GM19372 (cell line): ENCODE results near the gene OR10V1.

Source experiments
- ATAC-seq: cut with Tn5 transposase; IDR thresholded peaks from one replicate; pipeline ENCODE4 v1.9.1; 2021; ENCODE audit warnings: mild to moderate bottlenecking, low read depth, moderate library complexity; ENCODE audit not compliant: unreplicated experiment

Gene OR10V1

DNA sequence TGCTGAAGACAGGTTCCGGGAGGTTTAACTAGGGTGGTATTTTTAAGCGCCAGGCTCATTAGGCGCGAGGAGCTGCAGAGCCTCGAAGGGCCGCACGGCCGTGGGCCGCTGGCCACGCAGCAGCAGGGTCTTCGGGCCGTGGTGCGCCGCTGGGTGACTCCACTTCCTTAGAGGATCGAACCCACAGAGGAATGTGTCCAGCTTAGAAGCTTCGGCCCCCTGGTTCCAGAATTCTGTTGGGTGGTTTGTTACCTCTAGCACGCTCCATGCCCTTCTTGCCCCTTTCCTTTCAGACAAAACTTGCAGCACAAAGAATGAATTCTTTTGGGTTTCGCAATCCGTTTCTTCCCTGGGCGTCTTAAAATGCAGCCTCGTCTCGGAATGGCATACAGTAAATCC lies 44.0 kb downstream of the OR10V1 start:
- no peak for ATAC-seq

- ATAC-seq: peak; percentile 92
These were observed 44.6 kb downstream of the OR10V1 start, which contains the start of gene PATL1 for GRCh38 chr11:59668950-59669610. Gene PATL1, minus strand, starts transcription at chr11:59669037. Its CDS starts 142 bp downstream, at chr11:59668895.

DNA sequence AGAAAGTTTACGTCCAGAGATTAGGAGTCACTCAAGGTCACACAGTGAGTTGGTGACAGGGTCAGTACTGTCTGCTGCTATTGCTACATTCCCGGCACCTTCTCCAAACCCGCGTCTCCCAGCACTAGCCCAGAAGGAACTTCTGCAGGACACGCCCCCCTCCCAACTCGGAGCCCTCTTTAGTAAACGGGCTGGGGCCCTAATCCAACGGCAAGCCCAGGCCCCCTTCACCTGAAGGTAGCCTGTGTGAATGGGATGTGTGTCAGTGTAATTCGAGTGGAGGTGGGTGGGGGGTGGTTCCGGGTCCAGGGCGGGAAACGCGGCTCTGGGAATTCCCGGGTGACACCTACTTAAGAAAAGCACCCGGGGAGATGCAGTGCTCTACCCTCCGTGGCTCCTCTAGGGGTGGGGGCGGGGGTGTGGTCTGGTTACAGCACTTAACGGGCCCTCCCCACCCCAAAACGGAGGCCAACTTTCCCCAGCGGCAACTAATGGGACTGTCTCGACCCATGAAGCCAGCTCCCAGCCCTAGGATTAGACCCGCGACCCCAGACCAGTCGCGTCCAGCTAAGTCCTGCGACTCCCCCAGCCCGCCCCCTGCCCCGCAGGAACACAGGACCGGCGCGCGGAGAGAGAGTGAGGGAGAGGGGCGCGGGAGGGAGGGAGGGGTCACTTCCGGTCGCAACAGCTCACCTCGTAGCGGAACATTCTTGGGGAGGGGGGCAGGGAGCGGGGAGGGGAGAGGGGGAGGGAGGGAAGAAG lies 45.3 kb downstream of the OR10V1 start:
- ATAC-seq: peak; percentile 5

- no peak for ATAC-seq
These were observed 45.8 kb downstream of the OR10V1 start for GRCh38 chr11:59667812-59668187.

DNA sequence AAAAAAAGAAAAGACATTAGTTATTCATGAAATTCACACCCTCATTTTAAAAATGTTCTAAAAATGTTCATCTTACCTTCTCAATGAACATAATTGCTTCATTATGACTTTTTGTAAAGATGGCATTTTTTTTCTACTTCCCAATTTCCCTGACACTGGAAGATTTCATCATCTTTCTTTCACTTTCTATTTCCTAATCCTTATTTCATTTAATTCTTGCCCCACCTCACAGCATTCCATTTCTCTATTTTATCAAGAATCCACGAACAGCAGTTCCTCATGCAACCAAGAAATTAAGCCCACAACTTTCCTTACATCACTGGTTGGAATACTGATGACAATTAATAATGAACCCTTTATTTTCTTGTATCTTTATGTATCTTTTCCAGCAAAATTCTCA lies 46.7 kb downstream of the OR10V1 start:
- no peak for ATAC-seq
